ENCODE measurements around the gene ENPP7. TPM values are rescaled to one million over a fixed set of nuclear protein-coding genes. Genes with fewer than 3 reads are reported as not detected.

ENPP7 gene
- polyA plus RNA-seq (2013, experiment 1 of 4): not detected
- polyA plus RNA-seq (2013, experiment 2 of 4): not detected
- not detected for polyA plus RNA-seq (2013, experiment 3 of 4)
- not detected for polyA plus RNA-seq (2013, experiment 4 of 4)

GRCh38 chr17:79730769-79731483, at the start of gene ENPP7:
TSS of gene ENPP7 (plus strand) at chr17:79730943. CDS start at chr17:79731140, 197 bp downstream.
- no peaks in the 10 kb centered on the region for H3K4me1 ChIP-seq (ENCODE audit: control insufficient read depth, insufficient read depth, low read length)
- 90 to 91% methylated on average over 33 of the region's 33 CpGs for WGBS, 2 experiments

GRCh38 chr17:79681101-79681621, 49.6 kb upstream of the ENPP7 start:
- no peaks in the 10 kb centered on the region for H3K9me3 ChIP-seq (ENCODE audit: control insufficient read depth, low read length)
- no peaks in the 10 kb centered on the region for H3K27me3 ChIP-seq (ENCODE audit: control insufficient read depth, insufficient read depth, low read length, poor library complexity, severe bottlenecking)
- no peaks in the 10 kb centered on the region for H3K36me3 ChIP-seq (ENCODE audit: control insufficient read depth, insufficient read depth, low read length)
- H3K4me3 ChIP-seq (ENCODE audit: insufficient read depth, low read depth, low read length): no peak overlapping the region
- H3K27ac ChIP-seq (ENCODE audit: insufficient read depth, low read depth, low read length, poor library complexity, severe bottlenecking): no peak overlapping the region
- H3K4me1 ChIP-seq (ENCODE audit: control insufficient read depth, insufficient read depth, low read length): peaks cover 4% of the 10 kb centered on the region
- WGBS, 2 experiments: 88 to 91% methylated on average over 14 of the region's 14 CpGs

More at GRCh38 chr17:79730769-79731483, at the start of gene ENPP7:
- no peaks in the 10 kb centered on the region for H3K27me3 ChIP-seq (ENCODE audit: control insufficient read depth, insufficient read depth, low read length, poor library complexity, severe bottlenecking)
- no peak within 1 kb of the TSS for H3K4me3 ChIP-seq (ENCODE audit: insufficient read depth, low read depth, low read length)
- H3K36me3 ChIP-seq (ENCODE audit: control insufficient read depth, insufficient read depth, low read length): no peaks in the 10 kb centered on the region
- no peak within 1 kb of the TSS for H3K27ac ChIP-seq (ENCODE audit: insufficient read depth, low read depth, low read length, poor library complexity, severe bottlenecking)
- H3K9me3 ChIP-seq (ENCODE audit: control insufficient read depth, low read length): no peaks in the 10 kb centered on the region

- no peak overlapping the region for H3K27ac ChIP-seq (ENCODE audit: insufficient read depth, low read depth, low read length, poor library complexity, severe bottlenecking)
Observed at GRCh38 chr17:79681628-79682261, 49.0 kb upstream of the ENPP7 start.

GRCh38 chr17:79683365-79683764, 47.4 kb upstream of the ENPP7 start:
- no peak overlapping the region for H3K27ac ChIP-seq (ENCODE audit: insufficient read depth, low read depth, low read length, poor library complexity, severe bottlenecking)
- H3K27me3 ChIP-seq (ENCODE audit: control insufficient read depth, insufficient read depth, low read length, poor library complexity, severe bottlenecking): no peaks in the 10 kb centered on the region
- H3K4me3 ChIP-seq (ENCODE audit: insufficient read depth, low read depth, low read length): no peak overlapping the region
- no peaks in the 10 kb centered on the region for H3K36me3 ChIP-seq (ENCODE audit: control insufficient read depth, insufficient read depth, low read length)
- no peaks in the 10 kb centered on the region for H3K9me3 ChIP-seq (ENCODE audit: control insufficient read depth, low read length)
- peaks cover 4% of the 10 kb centered on the region for H3K4me1 ChIP-seq (ENCODE audit: control insufficient read depth, insufficient read depth, low read length)
- WGBS, 2 experiments: 96% methylated on average over 12 of the region's 12 CpGs

More at GRCh38 chr17:79681628-79682261, 49.0 kb upstream of the ENPP7 start:
- no peaks in the 10 kb centered on the region for H3K9me3 ChIP-seq (ENCODE audit: control insufficient read depth, low read length)
- H3K27me3 ChIP-seq (ENCODE audit: control insufficient read depth, insufficient read depth, low read length, poor library complexity, severe bottlenecking): no peaks in the 10 kb centered on the region
- no peak overlapping the region for H3K4me3 ChIP-seq (ENCODE audit: insufficient read depth, low read depth, low read length)
- no peaks in the 10 kb centered on the region for H3K36me3 ChIP-seq (ENCODE audit: control insufficient read depth, insufficient read depth, low read length)
- 87% methylated on average over 9 of the region's 9 CpGs for WGBS, 2 experiments
- H3K4me1 ChIP-seq (ENCODE audit: control insufficient read depth, insufficient read depth, low read length): peaks cover 4% of the 10 kb centered on the region

GRCh38 chr17:79684132-79684985, 46.4 kb upstream of the ENPP7 start:
- no peak overlapping the region for H3K4me3 ChIP-seq (ENCODE audit: insufficient read depth, low read depth, low read length)
- H3K9me3 ChIP-seq (ENCODE audit: control insufficient read depth, low read length): no peaks in the 10 kb centered on the region
- no peaks in the 10 kb centered on the region for H3K27me3 ChIP-seq (ENCODE audit: control insufficient read depth, insufficient read depth, low read length, poor library complexity, severe bottlenecking)
- peaks cover 4% of the 10 kb centered on the region for H3K4me1 ChIP-seq (ENCODE audit: control insufficient read depth, insufficient read depth, low read length)
- H3K27ac ChIP-seq (ENCODE audit: insufficient read depth, low read depth, low read length, poor library complexity, severe bottlenecking): no peak overlapping the region
- WGBS, 2 experiments: 90% methylated on average over 29 of the region's 29 CpGs
- no peaks in the 10 kb centered on the region for H3K36me3 ChIP-seq (ENCODE audit: control insufficient read depth, insufficient read depth, low read length)

- H3K27ac ChIP-seq (ENCODE audit: insufficient read depth, low read depth, low read length, poor library complexity, severe bottlenecking): no peak overlapping the region
- H3K4me1 ChIP-seq (ENCODE audit: control insufficient read depth, insufficient read depth, low read length): peaks cover 3% of the 10 kb centered on the region
- H3K9me3 ChIP-seq (ENCODE audit: control insufficient read depth, low read length): no peaks in the 10 kb centered on the region
- H3K4me3 ChIP-seq (ENCODE audit: insufficient read depth, low read depth, low read length): no peak overlapping the region
- H3K36me3 ChIP-seq (ENCODE audit: control insufficient read depth, insufficient read depth, low read length): no peaks in the 10 kb centered on the region
- no peaks in the 10 kb centered on the region for H3K27me3 ChIP-seq (ENCODE audit: control insufficient read depth, insufficient read depth, low read length, poor library complexity, severe bottlenecking)
- 81 to 85% methylated on average over 9 of the region's 9 CpGs for WGBS, 2 experiments
Observed at GRCh38 chr17:79685121-79685520, 45.6 kb upstream of the ENPP7 start.

- Histone ChIP-seq H3K27me3 (ENCODE audit: control insufficient read depth, insufficient read depth, low read length, poor library complexity, severe bottlenecking) (no peaks in the 10 kb centered on the region), H3K9me3 (ENCODE audit: control insufficient read depth, low read length) (no peaks in the 10 kb centered on the region), H3K4me1 (ENCODE audit: control insufficient read depth, insufficient read depth, low read length) (no peaks in the 10 kb centered on the region), H3K27ac (ENCODE audit: insufficient read depth, low read depth, low read length, poor library complexity, severe bottlenecking) (no peak overlapping the region), H3K36me3 (ENCODE audit: control insufficient read depth, insufficient read depth, low read length) (no peaks in the 10 kb centered on the region), H3K4me3 (ENCODE audit: insufficient read depth, low read depth, low read length) (no peak overlapping the region)
- WGBS, 2 experiments: 92 to 95% methylated on average over 17 of the region's 17 CpGs
Observed at GRCh38 chr17:79686476-79686875, 44.3 kb upstream of the ENPP7 start.

GRCh38 chr17:79690466-79690865, 40.3 kb upstream of the ENPP7 start:
- no peak overlapping the region for H3K4me3 ChIP-seq (ENCODE audit: insufficient read depth, low read depth, low read length)
- H3K9me3 ChIP-seq (ENCODE audit: control insufficient read depth, low read length): no peaks in the 10 kb centered on the region
- no peaks in the 10 kb centered on the region for H3K4me1 ChIP-seq (ENCODE audit: control insufficient read depth, insufficient read depth, low read length)
- H3K36me3 ChIP-seq (ENCODE audit: control insufficient read depth, insufficient read depth, low read length): no peaks in the 10 kb centered on the region
- H3K27me3 ChIP-seq (ENCODE audit: control insufficient read depth, insufficient read depth, low read length, poor library complexity, severe bottlenecking): no peaks in the 10 kb centered on the region
- H3K27ac ChIP-seq (ENCODE audit: insufficient read depth, low read depth, low read length, poor library complexity, severe bottlenecking): no peak overlapping the region
- WGBS, 2 experiments: 74 to 75% methylated on average over 10 of the region's 10 CpGs

GRCh38 chr17:79690988-79691836, 39.5 kb upstream of the ENPP7 start:
- H3K4me3 ChIP-seq (ENCODE audit: insufficient read depth, low read depth, low read length): no peak overlapping the region
- 80 to 81% methylated on average over 21 of the region's 21 CpGs for WGBS, 2 experiments
- peaks cover 6% of the 10 kb centered on the region for H3K4me1 ChIP-seq (ENCODE audit: control insufficient read depth, insufficient read depth, low read length)
- H3K36me3 ChIP-seq (ENCODE audit: control insufficient read depth, insufficient read depth, low read length): no peaks in the 10 kb centered on the region
- no peaks in the 10 kb centered on the region for H3K9me3 ChIP-seq (ENCODE audit: control insufficient read depth, low read length)
- no peak overlapping the region for H3K27ac ChIP-seq (ENCODE audit: insufficient read depth, low read depth, low read length, poor library complexity, severe bottlenecking)
- H3K27me3 ChIP-seq (ENCODE audit: control insufficient read depth, insufficient read depth, low read length, poor library complexity, severe bottlenecking): no peaks in the 10 kb centered on the region
